ENCODE data around the gene SELENOT. TPM values are rescaled to one million over a fixed set of nuclear protein-coding genes. Genes with fewer than 3 reads are reported as not detected.

Gene SELENOT
- total RNA-seq, 1 donor = 87.9 TPM

- peaks cover 41% of the 10 kb centered on the region for H3K4me1 ChIP-seq (ENCODE audit: insufficient read depth, low read length)
- no peaks in the 10 kb centered on the region for H3K9me3 ChIP-seq (ENCODE audit: low read depth, low read length)
- H3K79me2 ChIP-seq (ENCODE audit: insufficient read depth, low read length) = peaks cover 73% of the 10 kb centered on the region
- TF ChIP-seq CTCF (IDR thresholded peaks at IDR 0.05; ENCODE audit: extremely low read depth, low read depth, low read length) = no peak
- H2AFZ ChIP-seq (ENCODE audit: low read length) = peak overlapping the region; percentile 71
- H4K20me1 ChIP-seq (ENCODE audit: insufficient read depth, low read length) = peaks cover 7% of the 10 kb centered on the region
- no peak for DNase-seq (ENCODE audit: insufficient read length, low spot score, missing footprints)
- H3K27ac ChIP-seq (ENCODE audit: low read depth, low read length) = peak overlapping the region; percentile 71
- H3K36me3 ChIP-seq (ENCODE audit: insufficient read depth, low read length) = no peaks in the 10 kb centered on the region
- peak overlapping the region; percentile 88 for H3K4me3 ChIP-seq (ENCODE audit: insufficient read depth, low read length)
- H3K27me3 ChIP-seq (ENCODE audit: insufficient read depth, low read length) = no peaks in the 10 kb centered on the region
- peak overlapping the region; percentile 78 for H3K4me2 ChIP-seq (ENCODE audit: insufficient read depth, low read length)
These were observed 532 bp upstream of the SELENOT start for GRCh38 chr3:150602426-150603152.

- peak overlapping the region; percentile 88 for H3K4me3 ChIP-seq (ENCODE audit: insufficient read depth, low read length)
- no peaks in the 10 kb centered on the region for H3K36me3 ChIP-seq (ENCODE audit: insufficient read depth, low read length)
- peaks cover 14% of the 10 kb centered on the region for H4K20me1 ChIP-seq (ENCODE audit: insufficient read depth, low read length)
- H3K4me1 ChIP-seq (ENCODE audit: insufficient read depth, low read length) = peaks cover 35% of the 10 kb centered on the region
- H3K4me2 ChIP-seq (ENCODE audit: insufficient read depth, low read length) = peak overlapping the region; percentile 78
- H3K9me3 ChIP-seq (ENCODE audit: low read depth, low read length) = no peaks in the 10 kb centered on the region
- TF ChIP-seq CTCF (IDR thresholded peaks at IDR 0.05; ENCODE audit: extremely low read depth, low read depth, low read length) = no peak
- H3K27ac ChIP-seq (ENCODE audit: low read depth, low read length) = peak overlapping the region; percentile 71
- peak overlapping the region; percentile 75 for H2AFZ ChIP-seq (ENCODE audit: low read length)
- DNase-seq (ENCODE audit: insufficient read length, low spot score, missing footprints) = peak; percentile 84
- H3K27me3 ChIP-seq (ENCODE audit: insufficient read depth, low read length) = no peaks in the 10 kb centered on the region
- peaks cover 76% of the 10 kb centered on the region for H3K79me2 ChIP-seq (ENCODE audit: insufficient read depth, low read length)
These were observed 829 bp downstream of the SELENOT start for GRCh38 chr3:150603980-150604319.

GRCh38 chr3:150605998-150606641 lies 3.0 kb downstream of the SELENOT start:
- H3K27ac ChIP-seq (ENCODE audit: low read depth, low read length) = no peak overlapping the region
- peaks cover 91% of the 10 kb centered on the region for H3K79me2 ChIP-seq (ENCODE audit: insufficient read depth, low read length)
- H3K4me1 ChIP-seq (ENCODE audit: insufficient read depth, low read length) = peaks cover 16% of the 10 kb centered on the region
- no peaks in the 10 kb centered on the region for H3K9me3 ChIP-seq (ENCODE audit: low read depth, low read length)
- no peak overlapping the region for H3K4me3 ChIP-seq (ENCODE audit: insufficient read depth, low read length)
- no peak for TF ChIP-seq CTCF (IDR thresholded peaks at IDR 0.05; ENCODE audit: extremely low read depth, low read depth, low read length)
- no peaks in the 10 kb centered on the region for H3K36me3 ChIP-seq (ENCODE audit: insufficient read depth, low read length)
- no peak overlapping the region for H2AFZ ChIP-seq (ENCODE audit: low read length)
- H3K27me3 ChIP-seq (ENCODE audit: insufficient read depth, low read length) = no peaks in the 10 kb centered on the region
- no peak overlapping the region for H3K4me2 ChIP-seq (ENCODE audit: insufficient read depth, low read length)
- H4K20me1 ChIP-seq (ENCODE audit: insufficient read depth, low read length) = peaks cover 28% of the 10 kb centered on the region
- DNase-seq (ENCODE audit: insufficient read length, low spot score, missing footprints) = no peak

- Histone ChIP-seq H4K20me1 (ENCODE audit: insufficient read depth, low read length) (peaks cover 32% of the 10 kb centered on the region), H3K4me2 (ENCODE audit: insufficient read depth, low read length) (no peak overlapping the region), H3K4me1 (ENCODE audit: insufficient read depth, low read length) (peaks cover 13% of the 10 kb centered on the region)
These were observed 4.3 kb downstream of the SELENOT start for GRCh38 chr3:150607267-150608065.

More at GRCh38 chr3:150607267-150608065, 4.3 kb downstream of the SELENOT start:
- H3K36me3 ChIP-seq (ENCODE audit: insufficient read depth, low read length) = no peaks in the 10 kb centered on the region
- DNase-seq (ENCODE audit: insufficient read length, low spot score, missing footprints) = no peak
- H2AFZ ChIP-seq (ENCODE audit: low read length) = no peak overlapping the region
- no peaks in the 10 kb centered on the region for H3K27me3 ChIP-seq (ENCODE audit: insufficient read depth, low read length)
- H3K79me2 ChIP-seq (ENCODE audit: insufficient read depth, low read length) = peaks cover 95% of the 10 kb centered on the region
- H3K9me3 ChIP-seq (ENCODE audit: low read depth, low read length) = no peaks in the 10 kb centered on the region
- H3K4me3 ChIP-seq (ENCODE audit: insufficient read depth, low read length) = no peak overlapping the region
- no peak overlapping the region for H3K27ac ChIP-seq (ENCODE audit: low read depth, low read length)
- no peak for TF ChIP-seq CTCF (IDR thresholded peaks at IDR 0.05; ENCODE audit: extremely low read depth, low read depth, low read length)
